OCI-LY1 (cell line): Measurements from ENCODE around the gene SMAD1.

Source experiments
- H2AFZ ChIP-seq: fragments of 200-600 bp; sonication (generic), shearing (Covaris generic); 2 replicates; pipeline ENCODE4 v1.6.0; 2014; ENCODE audit warnings: antibody characterized with exemption, mild to moderate bottlenecking, low read length
- H3F3A ChIP-seq: fragments of 200-600 bp; sonication (generic), shearing (Covaris generic); 2 replicates; pipeline ENCODE4 v1.6.0; 2014; ENCODE audit warnings: mild to moderate bottlenecking, antibody characterized with exemption, low read length, moderate library complexity; ENCODE audit not compliant: insufficient read depth
- H3K27ac ChIP-seq: fragments of 200-600 bp; sonication (generic); 2 replicates; pipeline ENCODE4 v1.5.1; 2014; ENCODE audit warnings: low read length, mixed run types, mild to moderate bottlenecking, low read depth; ENCODE audit not compliant: poor library complexity, severe bottlenecking
- H3K27me3 ChIP-seq: fragments of 200-600 bp; sonication (generic); 2 replicates; pipeline ENCODE4 v1.6.0; 2014; ENCODE audit warnings: antibody characterized with exemption, mild to moderate bottlenecking, low read length, moderate library complexity; ENCODE audit not compliant: insufficient read depth
- H3K36me3 ChIP-seq: fragments of 200-600 bp; sonication (generic); 2 replicates; pipeline ENCODE4 v1.6.1; 2014; ENCODE audit warnings: mild to moderate bottlenecking, antibody characterized with exemption, low read length, moderate library complexity, mixed read lengths; ENCODE audit not compliant: insufficient read depth
- H3K4me1 ChIP-seq: fragments of 200-600 bp; sonication (generic); 2 replicates; pipeline ENCODE4 v1.5.1; 2014; ENCODE audit warnings: mild to moderate bottlenecking, low read length, moderate library complexity; ENCODE audit not compliant: insufficient read depth, severe bottlenecking
- H3K4me2 ChIP-seq: fragments of 200-600 bp; sonication (generic), shearing (Covaris generic); 2 replicates; pipeline ENCODE4 v1.6.1; 2014; ENCODE audit warnings: low read length
- H3K4me3 ChIP-seq: fragments of 200-600 bp; sonication (generic); 2 replicates; pipeline ENCODE4 v1.5.1; 2014; ENCODE audit warnings: low read length, low read depth, mild to moderate bottlenecking, mixed read lengths; ENCODE audit not compliant: poor library complexity, severe bottlenecking
- H3K79me2 ChIP-seq: fragments of 200-600 bp; shearing (Covaris generic); 2 replicates; pipeline ENCODE4 v1.6.1; 2016; ENCODE audit warnings: mixed run types, low read length, mixed read lengths; ENCODE audit not compliant: insufficient read depth
- H3K9ac ChIP-seq: fragments of 200-600 bp; sonication (generic), shearing (Covaris generic); 2 replicates; pipeline ENCODE4 v1.6.1; 2014; ENCODE audit warnings: mild to moderate bottlenecking, low read length, mixed read lengths
- H3K9me2 ChIP-seq: fragments of 200-600 bp; sonication (generic), shearing (Covaris generic); 2 replicates; pipeline ENCODE4 v1.6.1; 2014; ENCODE audit warnings: low read depth, mild to moderate bottlenecking, low read length, mixed read lengths
- H3K9me3 ChIP-seq: fragments of 200-600 bp; shearing (Covaris generic); 2 replicates; pipeline ENCODE4 v1.6.1; 2014; ENCODE audit warnings: low read length, mixed read lengths
- H4K20me1 ChIP-seq: fragments of 200-600 bp; sonication (generic), shearing (Covaris generic); 2 replicates; pipeline ENCODE4 v1.6.0; 2016; ENCODE audit warnings: mild to moderate bottlenecking, low read length; ENCODE audit not compliant: insufficient read depth
- EZH2 ChIP-seq: fragments of 200-600 bp; sonication (generic), shearing (Covaris generic); IDR thresholded peaks from 2 replicates; pipeline ENCODE4 v1.8.0; 2017; ENCODE audit warnings: borderline replicate concordance, mixed run types, mild to moderate bottlenecking, antibody characterized with exemption, low read length, moderate library complexity, mixed read lengths
- TF ChIP-seq, protein P1 (sequence below): fragments of 200-600 bp; sonication (generic), shearing (Covaris generic); IDR thresholded peaks from 2 replicates; pipeline ENCODE4 v1.5.1; 2017; ENCODE audit warnings: mild to moderate bottlenecking, antibody characterized with exemption, low read length, moderate library complexity, mixed read lengths

The SMAD1 gene

DNA sequence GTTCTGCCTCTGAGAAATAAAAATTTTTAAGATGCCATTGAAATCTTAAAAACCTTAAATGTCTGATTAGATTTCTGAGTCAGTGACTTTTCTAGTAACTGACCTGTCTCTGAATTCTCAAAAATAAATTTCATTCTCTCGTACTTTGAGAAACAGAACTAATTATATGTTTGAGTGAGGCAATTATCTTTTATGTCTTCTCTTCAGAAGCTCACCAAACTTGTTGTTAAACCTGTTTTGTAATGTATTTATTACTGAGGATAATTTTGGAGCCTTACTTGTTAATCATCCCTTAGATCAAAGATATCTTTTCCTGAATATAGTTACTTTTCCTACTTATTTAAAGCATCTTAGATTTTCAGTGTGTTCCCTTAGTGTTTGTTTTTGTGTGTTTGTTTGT, 73.0 kb downstream of the SMAD1 start:
- TF ChIP-seq, protein P1, sequence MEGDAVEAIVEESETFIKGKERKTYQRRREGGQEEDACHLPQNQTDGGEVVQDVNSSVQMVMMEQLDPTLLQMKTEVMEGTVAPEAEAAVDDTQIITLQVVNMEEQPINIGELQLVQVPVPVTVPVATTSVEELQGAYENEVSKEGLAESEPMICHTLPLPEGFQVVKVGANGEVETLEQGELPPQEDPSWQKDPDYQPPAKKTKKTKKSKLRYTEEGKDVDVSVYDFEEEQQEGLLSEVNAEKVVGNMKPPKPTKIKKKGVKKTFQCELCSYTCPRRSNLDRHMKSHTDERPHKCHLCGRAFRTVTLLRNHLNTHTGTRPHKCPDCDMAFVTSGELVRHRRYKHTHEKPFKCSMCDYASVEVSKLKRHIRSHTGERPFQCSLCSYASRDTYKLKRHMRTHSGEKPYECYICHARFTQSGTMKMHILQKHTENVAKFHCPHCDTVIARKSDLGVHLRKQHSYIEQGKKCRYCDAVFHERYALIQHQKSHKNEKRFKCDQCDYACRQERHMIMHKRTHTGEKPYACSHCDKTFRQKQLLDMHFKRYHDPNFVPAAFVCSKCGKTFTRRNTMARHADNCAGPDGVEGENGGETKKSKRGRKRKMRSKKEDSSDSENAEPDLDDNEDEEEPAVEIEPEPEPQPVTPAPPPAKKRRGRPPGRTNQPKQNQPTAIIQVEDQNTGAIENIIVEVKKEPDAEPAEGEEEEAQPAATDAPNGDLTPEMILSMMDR: no peak
- no peak for TF ChIP-seq EZH2
- Histone ChIP-seq H3K36me3 (peaks cover 98% of the 10 kb centered on the region), H4K20me1 (no peaks in the 10 kb centered on the region), H3K79me2 (peaks cover 3% of the 10 kb centered on the region; the same call in 1 of the 2 replicates), H3K4me2 (no peak overlapping the region), H3K9me3 (no peaks in the 10 kb centered on the region), H3K27ac (peak overlapping the region; percentile 39), H3K4me3 (no peak overlapping the region), H3K27me3 (no peaks in the 10 kb centered on the region), H3K4me1 (peaks cover 38% of the 10 kb centered on the region), H3K9me2 (no peaks in the 10 kb centered on the region), H2AFZ (no peak overlapping the region), H3K9ac (no peak overlapping the region), H3F3A (no peaks in the 10 kb centered on the region)

DNA sequence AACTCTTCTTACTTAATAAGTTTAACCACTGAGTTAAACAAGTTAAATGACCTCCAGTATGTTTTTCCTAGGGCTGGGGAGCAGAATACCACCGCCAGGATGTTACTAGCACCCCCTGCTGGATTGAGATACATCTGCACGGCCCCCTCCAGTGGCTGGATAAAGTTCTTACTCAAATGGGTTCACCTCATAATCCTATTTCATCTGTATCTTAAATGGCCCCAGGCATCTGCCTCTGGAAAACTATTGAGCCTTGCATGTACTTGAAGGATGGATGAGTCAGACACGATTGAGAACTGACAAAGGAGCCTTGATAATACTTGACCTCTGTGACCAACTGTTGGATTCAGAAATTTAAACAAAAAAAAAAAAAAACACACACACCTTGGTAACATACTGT, 76.1 kb downstream of the SMAD1 start:
- no peak overlapping the region for H3K27ac ChIP-seq
- H3F3A ChIP-seq: no peaks in the 10 kb centered on the region
- H3K4me2 ChIP-seq: no peak overlapping the region
- no peaks in the 10 kb centered on the region for H3K79me2 ChIP-seq
- H2AFZ ChIP-seq: no peak overlapping the region
- H3K4me1 ChIP-seq: peaks cover 8% of the 10 kb centered on the region
- H3K36me3 ChIP-seq: peaks cover 82% of the 10 kb centered on the region
- no peaks in the 10 kb centered on the region for H4K20me1 ChIP-seq
- H3K9ac ChIP-seq: no peak overlapping the region
- no peaks in the 10 kb centered on the region for H3K9me2 ChIP-seq
- no peaks in the 10 kb centered on the region for H3K9me3 ChIP-seq
- no peak overlapping the region for H3K4me3 ChIP-seq
- no peaks in the 10 kb centered on the region for H3K27me3 ChIP-seq
- TF ChIP-seq EZH2: no peak
- TF ChIP-seq, protein P1: peak; percentile 98

DNA sequence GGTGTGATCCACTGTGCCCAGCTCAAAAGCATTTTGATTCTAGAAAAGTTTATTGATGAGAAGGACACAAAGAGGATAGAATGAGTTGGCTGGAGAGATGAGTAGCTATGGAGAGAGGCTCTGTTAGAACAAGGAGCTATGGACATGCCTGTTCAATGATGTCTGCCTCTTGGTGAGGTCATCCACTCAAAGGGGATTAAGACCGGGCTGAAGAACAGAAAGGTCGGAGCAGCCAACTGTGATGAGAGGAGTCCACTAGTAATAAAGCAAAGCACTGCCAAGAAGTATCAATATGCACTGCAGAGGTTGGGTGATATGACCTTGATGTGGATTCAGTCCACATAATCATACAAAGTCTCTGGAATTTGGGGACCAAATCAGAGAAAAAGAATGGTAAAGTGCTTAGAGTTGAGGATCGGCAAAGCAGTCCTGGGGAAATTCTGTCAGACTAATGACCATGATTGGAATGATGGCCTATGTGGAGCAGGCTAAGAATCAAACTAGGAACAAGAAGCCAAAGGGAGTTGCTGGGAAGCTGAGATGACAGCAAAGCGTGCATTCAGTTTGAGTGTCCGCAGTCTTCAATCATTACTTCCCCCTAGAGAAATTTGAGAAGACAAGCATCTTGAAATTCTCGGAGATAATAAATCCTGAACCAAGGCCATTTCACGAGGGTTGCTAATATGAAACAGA, 81.8 kb downstream of the SMAD1 start:
- Histone ChIP-seq H3K4me1 (no peaks in the 10 kb centered on the region), H3K9me3 (no peaks in the 10 kb centered on the region), H3K27me3 (no peaks in the 10 kb centered on the region), H3K36me3 (peaks cover 25% of the 10 kb centered on the region), H3K9ac (no peak overlapping the region), H3K4me2 (no peak overlapping the region), H3K9me2 (no peaks in the 10 kb centered on the region), H2AFZ (no peak overlapping the region), H3F3A (no peaks in the 10 kb centered on the region), H3K79me2 (no peaks in the 10 kb centered on the region), H4K20me1 (no peaks in the 10 kb centered on the region), H3K27ac (no peak overlapping the region), H3K4me3 (no peak overlapping the region)
- TF ChIP-seq, protein P1: no peak
- TF ChIP-seq EZH2: no peak
